Cardiac muscle cell (in vitro differentiated cells and primary cell): ENCODE data around the gene TMEM59L. TPM values are rescaled to one million over a fixed set of nuclear protein-coding genes. Genes with fewer than 3 reads are reported as not detected.

Source experiments
- DNase-seq, 2 donors: peaks; one replicate each; pipeline versions ENCODE4 v3.0.0 to v3.0.0-alpha.2; 2010 to 2017; ENCODE audit warnings: low read depth in 1 of 2, low spot score in 1 of 2
- H3K27ac ChIP-seq: fragments of 200-600 bp; sonication (generic); 2 replicates; pipeline ENCODE4 v1.5.1; 2016
- H3K27me3 ChIP-seq: fragments of 200-600 bp; sonication (generic); 2 replicates; pipeline ENCODE4 v1.6.0; 2016; ENCODE audit warnings: control low read depth
- H3K36me3 ChIP-seq: fragments of 200-600 bp; sonication (generic); 2 replicates; pipeline ENCODE4 v1.5.1; 2016; ENCODE audit warnings: control low read depth
- H3K4me1 ChIP-seq: fragments of 200-600 bp; sonication (generic); 2 replicates; pipeline ENCODE4 v1.8.1; 2017; ENCODE audit warnings: low read depth, mild to moderate bottlenecking, mixed run types
- H3K4me3 ChIP-seq: fragments of 200-600 bp; sonication (generic); 2 replicates; pipeline ENCODE4 v1.5.1; 2016; ENCODE audit warnings: mild to moderate bottlenecking
- H3K9me3 ChIP-seq: fragments of 200-600 bp; sonication (generic); 2 replicates; pipeline ENCODE4 v1.5.1; 2017; ENCODE audit warnings: low read depth, mild to moderate bottlenecking, control low read depth
- CTCF ChIP-seq: IDR thresholded peaks from 2 replicates; pipeline ENCODE4 v1.5.1; 2012; ENCODE audit warnings: low read depth, mild to moderate bottlenecking, low read length
- polyA plus RNA-seq: library from polyadenylated mRNA; unstranded; fragments of >200 nt; fragmentation: Nextera tagmentation; extraction: Ambion mirVana; gene quantifications from 2 replicates; pipeline ENCODE4 v1.2.1, GENCODE V29; 2016
- total RNA-seq: library from RNA; depleted of rRNA; stranded (reverse); fragments of >200 nt; gene quantifications from 2 replicates; pipeline ENCODE4 v1.2.3, GENCODE V29; 2016

TMEM59L gene
- total and polyA plus RNA-seq, 2 experiments from 2014 or later, result 1.6 to 2.0 TPM

- Histone ChIP-seq H3K4me1 (peaks cover 15% of the 10 kb centered on the region), H3K36me3 (no peaks in the 10 kb centered on the region), H3K4me3 (peak overlapping the region; percentile 45), H3K9me3 (no peaks in the 10 kb centered on the region), H3K27ac (no peak overlapping the region), H3K27me3 (peaks cover 90% of the 10 kb centered on the region)
- DNase-seq, result no peak
- TF ChIP-seq CTCF, result no peak
These were observed 459 bp upstream of the TMEM59L start for GRCh38 chr19:18612051-18612771.

DNA sequence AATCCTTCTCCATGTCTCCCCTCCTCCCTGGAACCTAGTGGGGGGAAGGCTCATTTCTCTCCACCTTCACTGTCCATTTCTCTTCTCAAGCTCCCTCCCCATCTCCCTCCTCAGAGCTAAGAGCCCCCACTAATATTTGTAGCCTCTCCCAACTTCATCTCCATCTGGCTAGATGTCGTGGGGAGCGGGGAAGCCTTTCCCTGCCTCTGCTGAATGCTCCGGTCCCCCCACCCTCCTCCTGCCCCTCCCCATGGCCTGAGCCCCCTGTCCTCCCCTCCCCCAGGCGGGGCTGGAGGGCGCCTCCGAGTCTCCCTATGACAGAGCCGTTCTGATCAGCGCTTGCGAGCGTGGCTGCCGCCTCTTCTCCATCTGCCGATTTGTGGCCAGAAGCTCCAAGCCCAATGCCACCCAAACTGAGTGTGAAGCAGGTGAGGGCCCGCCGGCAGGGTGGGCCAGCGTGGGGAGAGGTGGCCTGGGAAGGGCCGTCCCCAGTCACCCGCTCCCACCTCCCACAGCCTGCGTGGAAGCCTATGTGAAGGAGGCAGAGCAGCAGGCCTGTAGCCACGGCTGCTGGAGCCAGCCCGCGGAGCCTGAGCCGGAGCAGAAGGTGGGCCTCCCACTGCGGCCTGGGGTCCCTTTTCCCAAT is 1.0 kb downstream of the TMEM59L start:
- peaks cover 75% of the 10 kb centered on the region for H3K27me3 ChIP-seq
- peaks cover 15% of the 10 kb centered on the region for H3K4me1 ChIP-seq
- no peak for DNase-seq
- no peaks in the 10 kb centered on the region for H3K36me3 ChIP-seq
- H3K4me3 ChIP-seq, result no peak overlapping the region
- no peak overlapping the region for H3K27ac ChIP-seq
- no peak for TF ChIP-seq CTCF
- no peaks in the 10 kb centered on the region for H3K9me3 ChIP-seq

- Histone ChIP-seq H3K4me1 (peaks cover 9% of the 10 kb centered on the region), H3K27me3 (peaks cover 55% of the 10 kb centered on the region), H3K9me3 (no peaks in the 10 kb centered on the region), H3K36me3 (no peaks in the 10 kb centered on the region), H3K4me3 (no peak overlapping the region), H3K27ac (no peak overlapping the region)
- no peak for TF ChIP-seq CTCF
- DNase-seq, result no peak
These were observed 3.4 kb downstream of the TMEM59L start for GRCh38 chr19:18616023-18616422.

DNA sequence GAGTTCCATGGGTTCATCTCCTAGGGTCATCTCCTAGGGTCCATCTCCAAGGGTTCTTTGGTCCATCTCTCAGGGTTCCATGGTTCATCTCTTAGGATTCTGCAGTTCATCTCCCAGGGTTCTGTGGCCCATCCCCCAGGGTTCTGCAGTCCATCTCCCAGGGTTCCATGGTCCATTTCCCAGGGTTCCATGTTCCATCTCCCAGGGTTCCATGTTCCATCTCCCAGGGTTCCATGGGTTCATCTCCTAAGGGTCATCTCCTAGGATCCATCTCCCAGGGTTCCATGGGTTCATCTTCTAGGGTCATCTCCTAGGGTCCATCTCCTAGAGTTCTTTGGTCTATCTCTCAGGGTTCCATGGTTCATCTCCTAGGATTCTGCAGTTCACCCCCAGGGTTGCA is 4.9 kb downstream of the TMEM59L start:
- Histone ChIP-seq H3K27me3 (peaks cover 40% of the 10 kb centered on the region), H3K4me3 (no peak overlapping the region), H3K27ac (no peak overlapping the region), H3K4me1 (peaks cover 5% of the 10 kb centered on the region), H3K36me3 (no peaks in the 10 kb centered on the region), H3K9me3 (no peaks in the 10 kb centered on the region)
- TF ChIP-seq CTCF, result no peak
- DNase-seq, result no peak

GRCh38 chr19:18618236-18618635 is 5.6 kb downstream of the TMEM59L start:
- peaks cover 33% of the 10 kb centered on the region for H3K27me3 ChIP-seq
- H3K9me3 ChIP-seq, result no peaks in the 10 kb centered on the region
- no peak overlapping the region for H3K4me3 ChIP-seq
- no peak for TF ChIP-seq CTCF
- no peaks in the 10 kb centered on the region for H3K4me1 ChIP-seq
- H3K27ac ChIP-seq, result no peak overlapping the region
- DNase-seq, result no peak
- H3K36me3 ChIP-seq, result no peaks in the 10 kb centered on the region
